ENCODE results near the gene TMEM182. TPM values are rescaled to one million over a fixed set of nuclear protein-coding genes. Genes with fewer than 3 reads are reported as not detected.
A peak's percentile ranks its signal among the peaks of the same experiment; 100 is the strongest.

TMEM182 gene
- total RNA-seq, 2 donors from 2014 or later, result 1.8 to 2.9 TPM

GRCh38 chr2:102748107-102748506 is 13.7 kb upstream of the TMEM182 start:
- Mint-ChIP-seq H3K27me3 (no peaks in the 10 kb centered on the region), H3K4me1 (no peaks in the 10 kb centered on the region), H3K36me3 (ENCODE audit: low read depth) (peaks cover 3% of the 10 kb centered on the region), H3K27ac (no peak overlapping the region), H3K4me3 (no peak overlapping the region)
- DNase-seq (no peak), ATAC-seq (no peak)
- no peaks in the 10 kb centered on the region for H3K9me3 ChIP-seq (ENCODE audit: control insufficient read depth, low read length, poor library complexity, severe bottlenecking)

GRCh38 chr2:102749938-102750337 is 11.9 kb upstream of the TMEM182 start:
- Mint-ChIP-seq H3K4me3 (no peak overlapping the region), H3K4me1 (no peaks in the 10 kb centered on the region), H3K27ac (no peak overlapping the region), H3K36me3 (ENCODE audit: low read depth) (peaks cover 2% of the 10 kb centered on the region), H3K27me3 (no peaks in the 10 kb centered on the region)
- no peaks in the 10 kb centered on the region for H3K9me3 ChIP-seq (ENCODE audit: control insufficient read depth, low read length, poor library complexity, severe bottlenecking)
- ATAC-seq, result no peak
- no peak for DNase-seq

- peak; percentile 48 for ATAC-seq
- Mint-ChIP-seq H3K4me3 (no peak overlapping the region), H3K36me3 (ENCODE audit: low read depth) (peaks cover 3% of the 10 kb centered on the region)
These were observed 8.2 kb upstream of the TMEM182 start for GRCh38 chr2:102753563-102754159.

GRCh38 chr2:102754456-102755145 is 7.2 kb upstream of the TMEM182 start:
- peaks cover 4% of the 10 kb centered on the region for H3K27me3 Mint-ChIP-seq
- peaks cover 3% of the 10 kb centered on the region for H3K36me3 Mint-ChIP-seq (ENCODE audit: low read depth)
- no peaks in the 10 kb centered on the region for H3K9me3 ChIP-seq (ENCODE audit: control insufficient read depth, low read length, poor library complexity, severe bottlenecking)
- peaks cover 7% of the 10 kb centered on the region for H3K4me1 Mint-ChIP-seq
- ATAC-seq, result no peak
- DNase-seq, result no peak
- H3K4me3 Mint-ChIP-seq, result no peak overlapping the region
- H3K27ac Mint-ChIP-seq, result no peak overlapping the region

More at GRCh38 chr2:102753563-102754159, 8.2 kb upstream of the TMEM182 start:
- H3K4me1 Mint-ChIP-seq, result peaks cover 7% of the 10 kb centered on the region
- peaks cover 4% of the 10 kb centered on the region for H3K27me3 Mint-ChIP-seq
- H3K9me3 ChIP-seq (ENCODE audit: control insufficient read depth, low read length, poor library complexity, severe bottlenecking), result no peaks in the 10 kb centered on the region
- no peak for DNase-seq
- H3K27ac Mint-ChIP-seq, result no peak overlapping the region

GRCh38 chr2:102755284-102755683 is 6.5 kb upstream of the TMEM182 start:
- H3K4me1 Mint-ChIP-seq, result peaks cover 7% of the 10 kb centered on the region
- no peak overlapping the region for H3K4me3 Mint-ChIP-seq
- H3K9me3 ChIP-seq (ENCODE audit: control insufficient read depth, low read length, poor library complexity, severe bottlenecking), result no peaks in the 10 kb centered on the region
- peaks cover 4% of the 10 kb centered on the region for H3K27me3 Mint-ChIP-seq
- H3K36me3 Mint-ChIP-seq (ENCODE audit: low read depth), result peaks cover 3% of the 10 kb centered on the region
- ATAC-seq (no peak), DNase-seq (no peak)
- H3K27ac Mint-ChIP-seq, result no peak overlapping the region

- H3K36me3 Mint-ChIP-seq (ENCODE audit: low read depth), result peaks cover 3% of the 10 kb centered on the region
- ATAC-seq, result no peak
- no peaks in the 10 kb centered on the region for H3K9me3 ChIP-seq (ENCODE audit: control insufficient read depth, low read length, poor library complexity, severe bottlenecking)
- H3K27me3 Mint-ChIP-seq, result peaks cover 4% of the 10 kb centered on the region
- peaks cover 7% of the 10 kb centered on the region for H3K4me1 Mint-ChIP-seq
- no peak overlapping the region for H3K27ac Mint-ChIP-seq
- H3K4me3 Mint-ChIP-seq, result no peak overlapping the region
- no peak for DNase-seq
These were observed 3.4 kb upstream of the TMEM182 start for GRCh38 chr2:102758439-102758838.

GRCh38 chr2:102764083-102764482 is 2.3 kb downstream of the TMEM182 start:
- no peaks in the 10 kb centered on the region for H3K4me1 Mint-ChIP-seq
- H3K27me3 Mint-ChIP-seq, result no peaks in the 10 kb centered on the region
- DNase-seq, result no peak
- no peak overlapping the region for H3K4me3 Mint-ChIP-seq
- H3K9me3 ChIP-seq (ENCODE audit: control insufficient read depth, low read length, poor library complexity, severe bottlenecking), result no peaks in the 10 kb centered on the region
- no peak for ATAC-seq
- H3K27ac Mint-ChIP-seq, result no peak overlapping the region
- peaks cover 2% of the 10 kb centered on the region for H3K36me3 Mint-ChIP-seq (ENCODE audit: low read depth)

GRCh38 chr2:102765061-102765460 is 3.2 kb downstream of the TMEM182 start:
- Mint-ChIP-seq H3K4me1 (no peaks in the 10 kb centered on the region), H3K4me3 (no peak overlapping the region), H3K27me3 (no peaks in the 10 kb centered on the region), H3K27ac (no peak overlapping the region), H3K36me3 (ENCODE audit: low read depth) (peaks cover 5% of the 10 kb centered on the region)
- DNase-seq (no peak), ATAC-seq (no peak)
- H3K9me3 ChIP-seq (ENCODE audit: control insufficient read depth, low read length, poor library complexity, severe bottlenecking), result no peaks in the 10 kb centered on the region

- no peaks in the 10 kb centered on the region for H3K4me1 Mint-ChIP-seq
- no peak overlapping the region for H3K4me3 Mint-ChIP-seq
- no peaks in the 10 kb centered on the region for H3K27me3 Mint-ChIP-seq
- no peak for DNase-seq
- no peaks in the 10 kb centered on the region for H3K9me3 ChIP-seq (ENCODE audit: control insufficient read depth, low read length, poor library complexity, severe bottlenecking)
- ATAC-seq, result no peak
- H3K27ac Mint-ChIP-seq, result no peak overlapping the region
- H3K36me3 Mint-ChIP-seq (ENCODE audit: low read depth), result peaks cover 5% of the 10 kb centered on the region
These were observed 6.4 kb downstream of the TMEM182 start for GRCh38 chr2:102768253-102768652.

GRCh38 chr2:102768892-102769291 is 7.1 kb downstream of the TMEM182 start:
- ATAC-seq (no peak), DNase-seq (no peak)
- Mint-ChIP-seq H3K36me3 (ENCODE audit: low read depth) (peaks cover 5% of the 10 kb centered on the region), H3K27me3 (no peaks in the 10 kb centered on the region), H3K4me3 (no peak overlapping the region), H3K4me1 (no peaks in the 10 kb centered on the region), H3K27ac (no peak overlapping the region)
- H3K9me3 ChIP-seq (ENCODE audit: control insufficient read depth, low read length, poor library complexity, severe bottlenecking), result no peaks in the 10 kb centered on the region

GRCh38 chr2:102770506-102770905 is 8.7 kb downstream of the TMEM182 start:
- Mint-ChIP-seq H3K36me3 (ENCODE audit: low read depth) (peaks cover 5% of the 10 kb centered on the region), H3K27me3 (no peaks in the 10 kb centered on the region), H3K4me3 (no peak overlapping the region), H3K27ac (no peak overlapping the region), H3K4me1 (no peaks in the 10 kb centered on the region)
- H3K9me3 ChIP-seq (ENCODE audit: control insufficient read depth, low read length, poor library complexity, severe bottlenecking), result no peaks in the 10 kb centered on the region
- no peak for DNase-seq
- ATAC-seq, result no peak

GRCh38 chr2:102771114-102771513 is 9.3 kb downstream of the TMEM182 start:
- Mint-ChIP-seq H3K27ac (no peak overlapping the region), H3K36me3 (ENCODE audit: low read depth) (peaks cover 5% of the 10 kb centered on the region)
- ATAC-seq, result no peak

GRCh38 chr2:102772659-102773058 is 10.8 kb downstream of the TMEM182 start:
- H3K9me3 ChIP-seq (ENCODE audit: control insufficient read depth, low read length, poor library complexity, severe bottlenecking), result no peaks in the 10 kb centered on the region
- Mint-ChIP-seq H3K36me3 (ENCODE audit: low read depth) (peaks cover 5% of the 10 kb centered on the region), H3K27me3 (no peaks in the 10 kb centered on the region), H3K4me3 (no peak overlapping the region), H3K4me1 (no peaks in the 10 kb centered on the region), H3K27ac (no peak overlapping the region)
- no peak for DNase-seq
- ATAC-seq, result no peak

More at GRCh38 chr2:102771114-102771513, 9.3 kb downstream of the TMEM182 start:
- H3K4me3 Mint-ChIP-seq, result no peak overlapping the region
- H3K4me1 Mint-ChIP-seq, result no peaks in the 10 kb centered on the region
- H3K27me3 Mint-ChIP-seq, result no peaks in the 10 kb centered on the region
- no peak for DNase-seq
- no peaks in the 10 kb centered on the region for H3K9me3 ChIP-seq (ENCODE audit: control insufficient read depth, low read length, poor library complexity, severe bottlenecking)

GRCh38 chr2:102773149-102773705 is 11.4 kb downstream of the TMEM182 start:
- Mint-ChIP-seq H3K36me3 (ENCODE audit: low read depth) (peaks cover 5% of the 10 kb centered on the region), H3K27me3 (no peaks in the 10 kb centered on the region), H3K4me3 (no peak overlapping the region), H3K4me1 (no peaks in the 10 kb centered on the region), H3K27ac (no peak overlapping the region)
- ATAC-seq, result no peak
- H3K9me3 ChIP-seq (ENCODE audit: control insufficient read depth, low read length, poor library complexity, severe bottlenecking), result no peaks in the 10 kb centered on the region
- DNase-seq, result no peak
